ENCODE results near the gene VTI1B.
"Not testable (repeated sequence)": the region's sequence is repeated elsewhere in the genome, so short reads cannot be mapped to it uniquely, and the experiment has no call there.

The VTI1B gene

DNA sequence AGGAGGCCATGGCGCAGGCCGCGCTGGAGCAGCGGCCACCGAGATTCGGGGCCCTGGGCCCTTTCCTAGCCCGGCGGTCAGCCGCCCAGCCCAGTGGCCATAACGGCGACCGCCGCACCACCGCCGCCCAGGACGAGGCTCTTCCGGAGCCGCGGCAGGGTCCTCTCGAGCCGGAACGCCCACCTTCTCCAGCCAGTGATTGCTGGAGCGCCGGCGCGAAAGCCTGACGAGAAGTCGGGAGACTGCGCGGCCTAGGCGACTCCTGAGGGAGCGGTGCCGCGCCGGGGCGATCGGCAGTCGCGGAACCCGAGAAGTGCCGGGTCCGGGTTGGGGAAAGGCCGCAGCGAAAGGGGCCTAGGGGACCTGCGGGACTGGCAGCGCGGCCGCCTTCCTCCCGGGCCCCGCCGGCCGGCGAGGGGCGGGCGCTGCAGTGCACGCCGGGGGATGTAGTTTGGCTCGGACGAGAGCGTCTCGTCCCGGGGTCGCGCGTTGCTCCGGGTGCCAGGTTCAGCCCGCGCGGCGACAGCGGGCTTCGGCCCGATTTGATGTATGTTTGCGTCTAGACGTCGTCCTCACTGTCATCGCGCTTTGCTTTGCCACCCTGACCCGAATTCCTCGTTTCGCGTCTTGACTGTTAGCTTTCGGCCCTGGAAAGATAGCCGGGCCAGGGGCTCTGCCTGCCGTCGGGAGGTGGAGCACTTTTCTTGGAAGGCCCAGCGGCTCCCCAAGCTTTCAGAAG, at the start of gene VTI1B:
VTI1B (minus strand) TSS at position 153 of the 739 bp plus-strand sequence; CDS start at position 10, 143 bp downstream.
- DNase-seq: peak; percentile 66 to 97 (median 88)

- DNase-seq: peak in 9 of 14 donors; percentile 1 to 45 (median 18)
Observed at GRCh38 chr14:67722293-67722692, 47.9 kb upstream of the VTI1B start.

DNA sequence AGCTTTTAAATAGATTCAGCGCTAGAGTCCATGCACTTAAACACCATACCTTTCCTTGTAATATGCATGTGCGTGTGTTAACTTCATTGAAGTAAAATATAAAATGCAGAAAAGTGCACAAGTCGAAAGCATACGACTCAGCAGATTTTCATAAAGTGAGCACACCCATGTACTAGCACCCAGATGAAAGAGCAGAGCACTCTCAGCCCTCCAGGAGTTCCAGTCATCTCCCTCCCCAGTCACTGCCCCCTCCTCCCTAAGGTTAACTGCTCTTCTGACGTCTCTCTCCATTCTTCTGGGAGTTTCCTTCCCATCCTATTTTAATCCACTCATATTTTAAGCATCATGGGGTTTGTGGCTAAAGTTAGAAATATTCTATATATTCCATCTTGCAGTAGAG, 47.4 kb upstream of the VTI1B start:
- DNase-seq: no peak

- no peak for DNase-seq
Observed at GRCh38 chr14:67719866-67720265, 45.4 kb upstream of the VTI1B start.

- not testable (repeated sequence) for DNase-seq
Observed at GRCh38 chr14:67719385-67719784, 45.0 kb upstream of the VTI1B start.

GRCh38 chr14:67718265-67718664, 43.8 kb upstream of the VTI1B start:
- no peak for DNase-seq

DNA sequence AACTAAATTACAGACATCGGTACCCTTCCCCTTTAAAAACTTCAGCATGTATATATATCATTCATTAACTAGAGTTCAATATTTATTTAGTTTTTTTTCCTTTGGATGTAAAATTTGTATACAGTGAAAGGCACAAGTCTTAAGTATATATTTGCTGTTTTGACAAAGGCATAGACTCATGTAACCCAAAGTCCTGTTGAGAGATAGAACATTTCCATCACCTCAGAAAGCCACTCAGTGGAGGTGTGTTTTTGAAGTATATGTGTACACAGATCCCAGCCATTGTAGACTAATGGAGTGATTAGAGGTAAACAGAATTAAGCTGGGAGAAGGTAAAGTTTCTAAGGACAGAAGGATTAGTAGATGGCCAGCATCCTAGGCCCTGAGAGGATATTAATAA, 42.6 kb upstream of the VTI1B start:
- DNase-seq: no peak

DNA sequence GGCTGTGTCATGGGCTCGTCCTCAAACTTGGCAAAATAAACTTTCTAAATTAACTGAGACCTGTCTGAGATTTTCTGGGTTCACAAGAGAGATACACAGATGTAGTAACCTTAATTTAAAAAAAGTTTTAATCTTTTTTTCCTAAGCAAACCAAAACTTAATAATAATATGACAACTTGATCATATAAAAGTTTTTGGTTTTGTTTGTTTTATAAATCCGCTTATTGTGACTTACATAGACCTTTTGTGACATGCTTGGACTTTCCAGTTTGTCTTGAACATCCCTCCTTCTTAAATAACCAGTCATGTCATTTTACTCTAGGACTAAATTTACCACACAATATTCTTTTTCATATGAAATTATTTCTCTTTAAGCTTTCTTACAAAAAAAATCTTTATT, 35.8 kb upstream of the VTI1B start:
- no peak for DNase-seq

- not testable (repeated sequence) for DNase-seq
Observed at GRCh38 chr14:67709796-67710195, 35.4 kb upstream of the VTI1B start.

GRCh38 chr14:67709346-67709745, 34.9 kb upstream of the VTI1B start:
- DNase-seq: not testable (repeated sequence)

DNA sequence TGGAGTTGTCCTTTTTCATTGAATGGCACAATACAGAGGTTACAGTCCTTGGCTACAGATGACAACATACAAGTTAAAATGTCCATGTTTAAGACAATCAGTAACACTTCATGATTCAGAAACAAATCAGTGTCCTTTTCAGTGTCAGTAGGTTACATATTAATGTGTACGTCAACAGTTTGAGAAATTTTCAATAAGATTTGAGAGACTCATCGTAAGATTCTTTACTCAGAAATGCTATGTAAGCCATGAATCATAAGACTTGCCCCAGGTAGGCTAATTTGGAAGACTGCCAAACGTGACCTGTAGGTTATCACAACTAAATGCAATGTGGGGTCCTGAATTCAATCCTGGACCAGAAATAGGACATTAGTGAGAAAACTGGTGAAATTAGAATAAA, 30.8 kb upstream of the VTI1B start:
- DNase-seq: no peak

DNA sequence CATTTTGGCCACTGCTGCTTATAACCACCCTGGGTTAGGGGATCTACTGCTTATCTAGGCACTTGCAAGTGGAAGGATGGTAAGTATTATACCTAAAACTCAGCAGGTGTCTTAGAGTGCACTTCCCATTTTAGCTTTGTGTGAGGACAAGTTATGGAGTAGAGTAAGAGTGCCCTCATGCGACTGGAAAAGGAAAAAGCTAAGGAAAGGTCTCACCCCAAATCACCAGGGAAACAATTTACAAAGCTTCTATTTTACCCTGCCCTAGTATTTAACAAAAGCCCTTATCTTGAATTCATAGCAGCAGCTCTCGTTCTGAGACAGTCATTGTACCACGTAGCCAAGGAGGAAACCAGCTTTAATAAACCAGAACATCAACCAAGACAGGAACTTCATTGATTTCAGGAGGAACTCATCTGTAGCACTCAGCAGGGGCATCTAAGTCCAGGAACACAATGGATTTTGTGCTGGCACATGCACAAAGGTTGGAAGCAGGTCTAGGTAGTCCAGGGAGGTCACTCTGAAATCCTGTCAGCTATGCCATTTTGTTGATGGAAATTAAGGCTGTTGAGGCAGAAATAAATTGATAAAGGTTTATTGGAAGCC, 30.2 kb upstream of the VTI1B start:
- peak in 10 of 14 donors; percentile 6 to 65 (median 24) for DNase-seq

DNA sequence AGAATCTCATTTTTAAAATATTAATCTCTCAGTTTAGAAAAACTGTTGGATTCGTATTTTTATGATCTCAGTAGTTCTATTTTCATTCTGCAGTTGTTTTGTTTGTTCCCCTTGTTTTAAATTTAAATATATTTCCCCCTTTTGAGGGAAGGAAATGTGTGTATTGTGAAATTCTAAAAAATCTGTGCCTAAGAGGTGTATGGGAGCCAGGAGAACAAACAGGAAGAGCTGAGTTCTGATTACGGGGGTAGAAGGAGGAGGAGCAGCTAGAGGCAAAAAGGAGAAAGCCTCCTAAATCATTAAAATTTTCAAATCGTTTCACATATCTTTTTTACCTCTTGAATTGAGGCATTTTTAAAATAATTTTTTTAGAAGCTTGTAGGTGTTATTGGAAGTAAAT, 29.6 kb upstream of the VTI1B start:
- no peak for DNase-seq

GRCh38 chr14:67701492-67701891, 27.1 kb upstream of the VTI1B start, which contains the start of gene RDH12:
RDH12 (plus strand) TSS chr14:67701886; CDS start chr14:67722643, 20,757 bp downstream.
- not testable (repeated sequence) for DNase-seq

DNA sequence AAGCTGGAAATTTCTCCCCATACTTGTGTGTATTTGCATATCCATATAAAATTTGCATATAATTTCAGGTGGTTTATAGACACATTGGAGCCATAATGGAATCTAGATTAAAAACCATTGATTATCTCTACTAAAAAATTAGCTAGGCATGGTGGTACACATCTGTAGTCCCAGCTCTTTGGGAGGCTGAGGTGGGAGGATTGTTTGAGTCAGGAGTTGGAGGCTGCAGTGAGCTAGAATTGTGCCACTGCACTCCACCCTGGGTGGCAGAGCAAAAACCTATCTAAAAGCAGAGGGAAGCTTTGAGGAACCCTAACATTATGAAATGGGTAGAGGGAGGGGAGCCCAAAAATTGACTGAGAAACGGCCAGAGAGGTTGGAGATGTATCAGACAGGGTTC, 23.7 kb upstream of the VTI1B start:
- DNase-seq: no peak

DNA sequence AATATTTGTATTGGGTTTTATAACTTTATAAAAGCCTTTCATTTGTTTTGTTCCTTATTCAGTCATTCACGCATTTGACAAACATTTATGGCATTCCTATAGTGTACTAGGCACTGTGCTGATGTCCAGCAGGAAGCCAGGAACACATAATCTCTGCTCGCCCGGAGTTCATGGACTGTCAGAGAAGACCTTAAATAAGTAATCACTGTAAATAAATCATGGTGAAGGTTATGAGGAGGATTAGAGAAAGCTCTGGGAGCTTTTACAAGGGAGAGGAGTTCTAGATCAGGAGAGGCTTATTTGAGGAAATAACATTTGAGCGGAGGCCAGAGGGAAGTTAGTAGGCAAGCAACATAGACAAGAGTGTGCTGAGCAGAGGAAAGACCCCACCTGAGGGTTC, 22.6 kb upstream of the VTI1B start:
- no peak for DNase-seq

DNA sequence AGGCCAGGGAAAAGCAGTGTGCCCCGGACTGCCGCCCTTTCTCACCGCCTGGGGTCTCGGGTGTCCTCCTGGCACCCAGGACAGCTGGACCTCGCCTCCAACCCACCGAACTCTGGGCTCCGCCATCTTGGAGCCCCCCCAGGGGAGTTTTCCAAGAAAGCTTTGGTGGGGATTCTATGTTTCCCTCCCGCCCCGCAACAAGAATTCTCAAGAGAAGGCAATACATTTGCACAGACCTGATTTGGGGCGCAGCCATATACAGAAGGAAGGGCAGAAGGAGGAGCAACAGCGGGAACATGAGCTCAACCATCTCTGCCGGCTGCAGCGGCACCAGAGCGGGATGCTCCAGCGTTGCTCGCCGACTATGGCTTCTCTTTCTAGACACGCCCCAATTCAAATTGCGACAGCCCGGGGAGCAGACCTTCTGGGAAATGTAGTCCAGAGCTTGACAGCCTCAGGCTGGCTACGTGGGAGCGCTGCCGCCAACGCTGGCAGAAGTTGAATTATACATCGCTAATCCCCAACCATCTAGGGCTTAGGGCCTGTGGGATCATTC, 21.0 kb upstream of the VTI1B start, which contains the start of gene RDH11:
RDH11 (minus strand) TSS at position 371 of the 556 bp plus-strand sequence; CDS start at position 310, 61 bp downstream.
- peak; percentile 25 to 84 (median 72) for DNase-seq

- DNase-seq: peak in 6 of 14 donors; percentile 24 to 73 (median 39)
Observed at GRCh38 chr14:67694791-67695393, 20.5 kb upstream of the VTI1B start.

GRCh38 chr14:67690011-67690410, 15.6 kb upstream of the VTI1B start:
- DNase-seq: no peak

GRCh38 chr14:67683842-67684241, 9.4 kb upstream of the VTI1B start:
- DNase-seq: no peak

DNA sequence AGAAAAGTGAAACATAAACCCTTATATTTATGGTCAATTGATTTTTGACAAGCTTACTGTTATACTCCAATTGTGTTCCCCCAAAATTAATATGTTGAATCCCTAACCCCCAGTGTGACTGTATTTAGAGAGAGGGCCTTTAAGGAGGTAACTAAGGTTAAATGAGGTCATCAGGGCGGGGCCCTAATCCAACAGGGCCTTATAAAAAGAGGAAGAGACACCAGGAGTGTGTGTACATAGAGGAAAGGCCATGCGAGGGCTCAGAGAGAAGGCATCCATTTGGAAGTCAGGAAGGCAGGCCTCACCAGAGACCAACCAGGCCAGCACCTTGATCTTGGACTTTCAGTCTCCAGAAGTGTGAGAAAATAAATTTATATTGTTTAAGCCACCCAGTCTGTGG, 6.5 kb upstream of the VTI1B start:
- DNase-seq: no peak

GRCh38 chr14:67680121-67680602, 5.7 kb upstream of the VTI1B start:
- no peak for DNase-seq

DNA sequence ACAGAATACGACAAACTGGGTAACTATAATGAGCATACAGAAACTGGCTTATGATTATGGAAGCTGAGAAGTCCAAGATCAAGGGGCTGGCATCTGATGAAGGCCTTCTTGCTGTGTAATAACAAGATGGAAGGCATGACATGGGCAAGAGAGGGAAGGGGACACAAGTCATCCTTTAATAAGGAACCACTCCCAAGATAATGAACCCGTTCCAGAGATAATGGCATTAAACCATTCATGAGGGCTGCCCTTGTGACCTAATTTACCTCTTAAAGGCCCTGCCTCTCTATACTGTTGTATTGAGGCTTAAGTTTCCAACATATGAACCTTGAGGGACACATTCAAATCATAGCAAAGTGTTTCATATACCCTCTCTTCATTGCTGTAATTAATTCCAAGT, 4.6 kb upstream of the VTI1B start:
- DNase-seq: no peak

All from C1 segment of cervical spinal cord (tissue), 14 donors.